Endothelial cell of umbilical vein (primary cell): ENCODE measurements around the gene ALDOA. TPM values are rescaled to one million over a fixed set of nuclear protein-coding genes. Genes with fewer than 3 reads are reported as not detected.

ENCODE experiments used
- BruUV-seq: library from RNA; stranded (reverse); fragments of 400-500 nt; replicated peaks from 2 replicates; lab custom pipeline; 2021; lab: Mats Ljungman, UMichigan
- CTCF ChIA-PET: fragments of 300-600, 350-600 bp; sonication (Branson Sonifier 250); formaldehyde crosslinking; loops from one replicate; lab custom pipeline; 2021; ENCODE audit warnings: antibody characterized with exemption, inconsistent platforms; lab: Charles Lee
- POLR2A ChIA-PET: fragments of 300-600, 350-600 bp; sonication (Branson Sonifier 250); formaldehyde crosslinking; loops from one replicate; lab custom pipeline; 2021; ENCODE audit warnings: antibody characterized with exemption, inconsistent platforms; lab: Charles Lee
- DNase-seq: peaks from one replicate; pipeline ENCODE4 v3.0.0-alpha.2; 2011; ENCODE audit warnings: low read depth, low spot score
- FAIRE-seq: peaks from 2 replicates; lab custom pipeline; 2011; peaks lifted over from hg19 to GRCh38; lab: Jason Lieb, UNC
- H2AFZ ChIP-seq: 2 replicates; pipeline ENCODE4 v1.6.0; 2012; ENCODE audit warnings: low read depth, low read length, control low read depth, inconsistent platforms
- H3K27ac ChIP-seq: 2 replicates; pipeline ENCODE4 v1.5.1; 2011; ENCODE audit warnings: low read depth, mild to moderate bottlenecking, control low read depth, low read length, moderate library complexity; ENCODE audit not compliant: insufficient read depth
- H3K27me3 ChIP-seq, 2 experiments: 2 replicates each; pipeline versions ENCODE4 v1.6.0 to v1.6.1; 2011; ENCODE audit warnings: low read length in 2 of 2, mixed read lengths in 1 of 2; ENCODE audit not compliant: control insufficient read depth in 2 of 2, insufficient read depth in 2 of 2
- H3K36me3 ChIP-seq, 2 experiments: 2 replicates in 1 of 2; 3 replicates in 1 of 2; pipeline ENCODE4 v1.5.1; 2011; ENCODE audit warnings: low read length in 2 of 2, mild to moderate bottlenecking in 1 of 2, moderate library complexity in 1 of 2; ENCODE audit not compliant: control insufficient read depth in 2 of 2, insufficient read depth in 2 of 2; ENCODE audit errors: extremely low read depth in 1 of 2
- H3K4me1 ChIP-seq: 3 replicates; pipeline ENCODE4 v1.5.1; 2011; ENCODE audit warnings: mild to moderate bottlenecking, low read length; ENCODE audit not compliant: control insufficient read depth, insufficient read depth; ENCODE audit errors: extremely low read depth
- H3K4me2 ChIP-seq: 2 replicates; pipeline ENCODE4 v1.6.1; 2011; ENCODE audit warnings: low read length, control low read depth, mixed read lengths; ENCODE audit not compliant: insufficient read depth
- H3K4me3 ChIP-seq, 3 experiments: fragments of 200-600 bp in 1 of 3; sonication (generic), shearing (Covaris generic) in 1 of 3; replicated peaks in 1 of 3; 2 replicates each; pipeline ENCODE4 v1.5.1; 2011 to 2016; ENCODE audit warnings: control low read depth in 3 of 3, low read length in 3 of 3, mild to moderate bottlenecking in 2 of 3, inconsistent platforms in 1 of 3, low read depth in 1 of 3, moderate library complexity in 1 of 3; ENCODE audit not compliant: insufficient read depth in 1 of 3
- H3K79me2 ChIP-seq: 2 replicates; pipeline ENCODE4 v1.6.0; 2012; ENCODE audit warnings: low read length, inconsistent platforms; ENCODE audit not compliant: control insufficient read depth, insufficient read depth
- H3K9ac ChIP-seq: replicated peaks from 2 replicates; pipeline ENCODE3; 2011; ENCODE audit warnings: low read length, control low read depth; ENCODE audit not compliant: insufficient read depth; ENCODE audit errors: extremely low read depth
- H3K9me1 ChIP-seq: replicated peaks from 3 replicates; pipeline ENCODE4 v1.6.0; 2011; ENCODE audit warnings: mild to moderate bottlenecking, low read length; ENCODE audit not compliant: control insufficient read depth, insufficient read depth; ENCODE audit errors: extremely low read depth
- H3K9me3 ChIP-seq: replicated peaks from 2 replicates; pipeline ENCODE4 v1.5.1; 2012; ENCODE audit warnings: low read length, inconsistent platforms; ENCODE audit not compliant: control insufficient read depth, insufficient read depth
- H4K20me1 ChIP-seq: replicated peaks from 2 replicates; pipeline ENCODE3; 2011; ENCODE audit warnings: mild to moderate bottlenecking, low read length; ENCODE audit not compliant: control insufficient read depth, insufficient read depth; ENCODE audit errors: extremely low read depth
- CTCF ChIP-seq, 2 donors: IDR thresholded peaks; 1 replicate in 1 of 2; 2 replicates in 1 of 2; pipeline ENCODE4 v1.5.1; 2011; ENCODE audit warnings: low read length in 2 of 2, mild to moderate bottlenecking in 2 of 2, moderate library complexity in 2 of 2, control low read depth in 1 of 2, inconsistent platforms in 1 of 2, low read depth in 1 of 2; ENCODE audit not compliant: insufficient read depth in 1 of 2; ENCODE audit errors: extremely low read depth in 1 of 2
- EZH2 ChIP-seq: IDR thresholded peaks from 2 replicates; pipeline ENCODE4 v1.6.1; 2012; ENCODE audit warnings: borderline replicate concordance, low read depth, mild to moderate bottlenecking, moderate library complexity, low read length, inconsistent platforms; ENCODE audit not compliant: severe bottlenecking
- FOS ChIP-seq: IDR thresholded peaks from 2 replicates; pipeline ENCODE4 v1.6.1; 2011; ENCODE audit warnings: mild to moderate bottlenecking, low read length, moderate library complexity, borderline replicate concordance; ENCODE audit not compliant: insufficient read depth
- GATA2 ChIP-seq: IDR thresholded peaks from 2 replicates; pipeline ENCODE4 v1.7.0; 2011; ENCODE audit warnings: low read depth, mild to moderate bottlenecking, moderate library complexity, mixed read lengths, low read length; ENCODE audit not compliant: insufficient read length, insufficient read depth
- JUN ChIP-seq: IDR thresholded peaks from 2 replicates; pipeline ENCODE4 v1.6.1; 2011; ENCODE audit warnings: borderline replicate concordance, low read depth; ENCODE audit not compliant: insufficient read length, insufficient read depth
- MAX ChIP-seq: IDR thresholded peaks from 2 replicates; pipeline ENCODE4 v1.6.1; 2011; ENCODE audit not compliant: insufficient read depth, insufficient read length
- MYC ChIP-seq: IDR thresholded peaks from one replicate; pipeline ENCODE4 v1.6.1; 2011; ENCODE audit warnings: mild to moderate bottlenecking, low read depth, low read length
- POLR2A ChIP-seq: IDR thresholded peaks from 2 replicates; pipeline ENCODE4 v1.6.1; 2012; ENCODE audit warnings: low read depth, mild to moderate bottlenecking, control low read depth, low read length
- POLR2AphosphoS5 ChIP-seq: IDR thresholded peaks from 2 replicates; pipeline ENCODE4 v1.6.1; 2012; ENCODE audit warnings: low read depth, mild to moderate bottlenecking, control low read depth, low read length, moderate library complexity; ENCODE audit not compliant: insufficient read depth
- dilution Hi-C: fragments of 300-500 bp; cut with MboI; formaldehyde crosslinking; loops from one replicate; pipeline ENCODE4 v1.15.0; 2019; ENCODE audit warnings: low sequenced_read_pairs; ENCODE audit not compliant: extremely low pct_ligation_motif_present
- intact Hi-C: fragments of 100-400 bp; cut with micrococcal nuclease; formaldehyde crosslinking; loops from one replicate; pipeline ENCODE4 v1.10.0; 2022
- polyA plus RNA-seq, 4 experiments: library from polyadenylated mRNA; depleted of rRNA in 3 of 4; stranded (reverse) in 3 of 4; unstranded in 1 of 4; fragments of >200 nt; gene quantifications; 2 replicates each; pipeline versions ENCODE4 v1.2.1 to v1.2.3, GENCODE V29; 2011 to 2012; ENCODE audit warnings: missing spikeins in 1 of 4
- total RNA-seq: library from RNA; stranded (reverse); gene quantifications from 2 replicates; pipeline ENCODE4 v1.2.3, GENCODE V29; 2021

ALDOA gene
- total and polyA plus RNA-seq, 2 donors (not counting 3 experiments of a cell fraction or from before 2014, with no cell fraction given): 871 to 1,114 TPM

GRCh38 chr16:30112197-30113030 is 46.9 kb downstream of the ALDOA start:
- intact Hi-C loops: no loop called here
- H3K27ac ChIP-seq: no peak overlapping the region
- H3K9ac ChIP-seq: no peak overlapping the region
- H4K20me1 ChIP-seq: no peaks in the 10 kb centered on the region
- no peak for DNase-seq
- peak; percentile 75 for FAIRE-seq
- ChIA-PET POLR2A (interaction anchor here (0.6 kb wide), 1 partner anchor 385 kb away, joined by 3 read pairs; no protein-coding TSS in a partner anchor), CTCF (interaction anchor here (1.0 to 6.2 kb wide), 13 partner anchors 9 to 306 kb away, joined by 3 to 52 read pairs (median 4); partner anchors contain the start of genes MAPK3, TBX6 and YPEL3)
- dilution Hi-C loops: no loop called here
- H3K79me2 ChIP-seq: no peaks in the 10 kb centered on the region
- no peaks in the 10 kb centered on the region for H3K9me1 ChIP-seq
- H3K9me3 ChIP-seq: no peaks in the 10 kb centered on the region
- TF ChIP-seq JUN: no peak
- TF ChIP-seq POLR2A: no peak
- TF ChIP-seq POLR2AphosphoS5: peak; percentile 24
- TF ChIP-seq GATA2: no peak
- TF ChIP-seq MAX: no peak
- peak; percentile 50 to 74 for TF ChIP-seq CTCF (IDR thresholded peaks at IDR 0.05; ENCODE audit: extremely low read depth in 1 of 2, insufficient read depth in 1 of 2, low read depth in 1 of 2, low read length in 2 of 2)
- no peak for TF ChIP-seq MYC
- no peak for TF ChIP-seq FOS
- no peak for TF ChIP-seq EZH2
- H3K36me3 ChIP-seq: peaks cover 11 to 46% of the 10 kb centered on the region in 2 experiments
- no peak overlapping the region for H3K4me2 ChIP-seq
- BruUV-seq: no TSS peak
- no peaks in the 10 kb centered on the region for H3K27me3 ChIP-seq
- no peak overlapping the region for H2AFZ ChIP-seq
- H3K4me3 ChIP-seq: no peak overlapping the region
- H3K4me1 ChIP-seq: no peaks in the 10 kb centered on the region
